Ovary (tissue), 9 donors: ENCODE data around the gene ENTHD1. TPM values are rescaled to one million over a fixed set of nuclear protein-coding genes. Genes with fewer than 3 reads are reported as not detected.

Source experiments
- DNase-seq, 5 donors: peaks; one replicate each; pipeline ENCODE4 v3.0.0-alpha.2; 2019 to 2020
- H3K27ac ChIP-seq, 2 donors: fragments of 200-600 bp; one replicate each; pipeline versions ENCODE4 v1.5.1 to v1.8.0; 2019 to 2022
- H3K27me3 ChIP-seq: fragments of 200-600 bp; one replicate; pipeline ENCODE4 v1.8.0; 2022
- H3K36me3 ChIP-seq: fragments of 200-600 bp; sonication (generic); one replicate; pipeline ENCODE4 v1.5.1; 2019
- H3K4me1 ChIP-seq: one replicate; pipeline ENCODE4 v1.8.1; 2013; ENCODE audit warnings: mild to moderate bottlenecking, moderate library complexity; ENCODE audit not compliant: insufficient read depth
- H3K4me3 ChIP-seq: fragments of 200-600 bp; sonication (generic); one replicate; pipeline ENCODE4 v1.5.1; 2017
- H3K9me3 ChIP-seq, 2 donors: fragments of 200-600 bp in 1 of 2; sonication (generic) in 1 of 2; one replicate each; pipeline versions ENCODE4 v1.5.1 to v1.8.1; 2013 to 2019; ENCODE audit warnings: mild to moderate bottlenecking in 1 of 2, moderate library complexity in 1 of 2
- CTCF ChIP-seq, 3 donors: fragments of 450-650 bp in 2 of 3; fragments of 200-600 bp in 1 of 3; IDR thresholded peaks; one replicate each; pipeline versions ENCODE4 v1.5.1 to v1.8.0; 2016 to 2022; ENCODE audit warnings: antibody characterized with exemption in 3 of 3, mild to moderate bottlenecking in 1 of 3
- EP300 ChIP-seq: sonication (generic); formaldehyde crosslinking; IDR thresholded peaks from one replicate; pipeline ENCODE4 v1.6.1; 2017; ENCODE audit warnings: antibody characterized with exemption
- POLR2A ChIP-seq: fragments of 450-650 bp; IDR thresholded peaks from one replicate; pipeline ENCODE4 v1.6.1; 2017; ENCODE audit warnings: antibody characterized with exemption, mild to moderate bottlenecking, moderate library complexity
- WGBS, 3 donors: extraction: QIAGEN DNeasy Blood & Tissue Kit in 1 of 3; methylation state at CpG; one replicate each; pipeline versions ENCODE4 v1.1.5 to v1.1.7; 2013 to 2017; 5-methylcytosine and 5-hydroxymethylcytosine counted together
- intact Hi-C, 4 donors: fragments of 100-400 bp; cut with DNase I; formaldehyde crosslinking; loops; one replicate each; pipeline versions ENCODE4 v1.11.0 to v1.15.1; 2022 to 2023
- polyA plus RNA-seq, 2 donors: library from polyadenylated mRNA; stranded (reverse); fragments of 200-250 nt in 1 of 2; fragments of 350-450 nt in 1 of 2; fragmentation: Illumina TruSeq in 1 of 2; extraction: RNeasy Lipid Tissue Mini Kit (QIAGEN cat#74804) in 1 of 2; gene quantifications; one replicate each; pipeline ENCODE4 v1.2.3, GENCODE V29; 2013 to 2014
- total RNA-seq, 7 donors: library from RNA; depleted of rRNA in 2 of 7; stranded (reverse); fragments of >200 nt in 2 of 7; fragmentation: NEBNext Ultra II Directional in 3 of 7; extraction: Animal tissue kit (Norgen Biotek cat#: 25700) in 3 of 7; gene quantifications; one replicate each; pipeline versions ENCODE4 v1.1.0 to v1.2.4, GENCODE V29; 2016 to 2023
- donor health status: DM: no; HTN: no; CAD: no; lungs with moderate emphysema.
- donor health status: DM: no; HTN: no; CAD: no.
- donor health status: Bipolar disorder and iron deficiency.
- donor health status: DM: yes; HTN: yes; CAD: no.
- donor health status: DM: no; HTN: no; CAD: no.
- donor health status: DM: yes; HTN: yes; CAD: no.

ENTHD1 gene
- total and polyA plus RNA-seq, 9 donors = 0.23 TPM; not detected in 8

- no peak for DNase-seq
- H3K27ac ChIP-seq = no peak overlapping the region
- no peak overlapping the region for H3K4me3 ChIP-seq
- no peaks in the 10 kb centered on the region for H3K36me3 ChIP-seq
- H3K9me3 ChIP-seq = peaks cover 0 to 5% of the 10 kb centered on the region in 2 donors
- no peak for TF ChIP-seq CTCF (IDR thresholded peaks at IDR 0.05)
- TF ChIP-seq POLR2A = no peak
- TF ChIP-seq EP300 = no peak
- no peaks in the 10 kb centered on the region for H3K4me1 ChIP-seq
- intact Hi-C loops = no loop called here
- no peaks in the 10 kb centered on the region for H3K27me3 ChIP-seq
These were observed 95.9 kb downstream of the ENTHD1 start for GRCh38 chr22:39797528-39798147.

GRCh38 chr22:39789788-39790187, 103.8 kb downstream of the ENTHD1 start:
- Histone ChIP-seq H3K36me3 (no peaks in the 10 kb centered on the region), H3K27me3 (no peaks in the 10 kb centered on the region), H3K4me3 (no peak overlapping the region), H3K4me1 (no peaks in the 10 kb centered on the region), H3K27ac (no peak overlapping the region), H3K9me3 (no peaks in the 10 kb centered on the region)
- 25 to 37% (median 26%) methylated on average over 2 of the region's 2 CpGs for WGBS, 3 donors
- TF ChIP-seq CTCF (IDR thresholded peaks at IDR 0.05) (no peak), POLR2A (no peak), EP300 (no peak)
- no peak for DNase-seq
- intact Hi-C loops = no loop called here

- Histone ChIP-seq H3K4me1 (no peaks in the 10 kb centered on the region), H3K4me3 (no peak overlapping the region), H3K9me3 (no peaks in the 10 kb centered on the region), H3K36me3 (no peaks in the 10 kb centered on the region), H3K27ac (no peak overlapping the region), H3K27me3 (no peaks in the 10 kb centered on the region)
- intact Hi-C loops = no loop called here
- WGBS, 3 donors = 56 to 62% (median 58%) methylated on average over 5 of the region's 5 CpGs
- no peak for DNase-seq
- no peak for TF ChIP-seq POLR2A
- no peak for TF ChIP-seq EP300
- TF ChIP-seq CTCF (IDR thresholded peaks at IDR 0.05) = no peak
These were observed 108.3 kb downstream of the ENTHD1 start for GRCh38 chr22:39785232-39785631.

GRCh38 chr22:39777716-39778454, 115.7 kb downstream of the ENTHD1 start:
- intact Hi-C loops = no loop called here
- no peaks in the 10 kb centered on the region for H3K36me3 ChIP-seq
- no peaks in the 10 kb centered on the region for H3K4me1 ChIP-seq
- H3K9me3 ChIP-seq = no peaks in the 10 kb centered on the region
- WGBS, 3 donors = 55 to 68% (median 63%) methylated on average over 5 of the region's 5 CpGs
- no peak overlapping the region for H3K4me3 ChIP-seq
- no peak overlapping the region for H3K27ac ChIP-seq
- TF ChIP-seq CTCF (IDR thresholded peaks at IDR 0.05) = no peak
- TF ChIP-seq POLR2A = no peak
- no peak for TF ChIP-seq EP300
- no peaks in the 10 kb centered on the region for H3K27me3 ChIP-seq
- no peak for DNase-seq
